ENCODE results near the gene IFITM5.

The IFITM5 gene

DNA sequence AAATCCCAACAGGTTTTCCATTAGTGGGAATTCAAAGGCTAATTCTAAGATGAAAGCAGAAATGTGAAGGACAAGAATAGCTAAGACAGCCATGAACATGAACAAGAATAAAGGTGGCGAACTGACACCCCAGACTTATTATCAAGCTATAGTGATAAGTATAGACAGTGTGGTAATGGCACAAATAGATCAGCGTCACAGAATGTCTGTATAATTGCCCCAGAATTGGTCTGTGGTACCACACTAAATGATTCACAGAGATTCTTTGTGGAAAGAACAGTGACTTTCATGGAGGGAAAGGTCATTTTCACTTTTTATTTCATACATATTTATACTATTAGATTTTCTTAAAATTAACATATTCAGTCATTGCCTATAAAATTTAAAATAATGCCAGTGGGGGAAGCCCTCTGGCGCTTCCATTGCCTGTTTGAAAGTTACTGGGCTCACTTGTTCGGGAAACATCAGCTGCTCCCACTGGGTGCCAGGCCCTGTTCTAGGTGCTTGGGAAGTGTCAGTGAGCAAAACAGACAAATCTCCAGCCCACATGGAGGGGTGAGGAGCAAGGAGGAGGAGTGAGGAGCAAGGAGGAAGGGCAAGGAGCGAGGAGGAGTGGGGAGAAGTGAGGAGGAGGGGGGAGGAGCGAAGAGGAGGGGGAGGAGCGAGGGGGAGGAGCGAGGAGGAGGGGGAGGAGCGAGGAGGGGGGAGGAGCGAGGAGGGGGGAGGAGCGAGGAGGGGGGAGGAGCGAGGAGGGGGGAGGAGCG lies 32.5 kb downstream of the IFITM5 start:
- peak; percentile 61 for DNase-seq
- peak; percentile 82 for ATAC-seq

- DNase-seq (no peak), ATAC-seq (no peak)
These were observed 37.7 kb downstream of the IFITM5 start for GRCh38 chr11:261624-262023.

DNA sequence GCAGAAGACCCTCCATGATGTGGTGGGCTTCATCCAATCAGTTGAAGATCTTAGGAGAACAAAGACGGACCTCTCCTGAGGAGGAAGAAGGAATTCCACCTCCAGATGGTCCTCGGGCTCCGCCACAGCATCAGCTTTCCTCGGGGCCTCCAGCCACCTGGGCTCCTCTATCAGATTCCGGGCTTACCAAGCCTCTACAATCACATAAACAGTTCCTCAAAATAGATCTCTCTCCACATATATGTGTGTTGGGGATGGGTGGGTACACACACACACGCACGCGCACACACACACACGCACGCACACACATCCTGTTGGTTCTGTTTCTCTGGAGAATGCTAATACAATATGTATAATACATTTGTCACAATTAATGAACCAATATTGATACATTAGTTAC lies 39.9 kb downstream of the IFITM5 start:
- ATAC-seq = no peak
- DNase-seq = no peak

DNA sequence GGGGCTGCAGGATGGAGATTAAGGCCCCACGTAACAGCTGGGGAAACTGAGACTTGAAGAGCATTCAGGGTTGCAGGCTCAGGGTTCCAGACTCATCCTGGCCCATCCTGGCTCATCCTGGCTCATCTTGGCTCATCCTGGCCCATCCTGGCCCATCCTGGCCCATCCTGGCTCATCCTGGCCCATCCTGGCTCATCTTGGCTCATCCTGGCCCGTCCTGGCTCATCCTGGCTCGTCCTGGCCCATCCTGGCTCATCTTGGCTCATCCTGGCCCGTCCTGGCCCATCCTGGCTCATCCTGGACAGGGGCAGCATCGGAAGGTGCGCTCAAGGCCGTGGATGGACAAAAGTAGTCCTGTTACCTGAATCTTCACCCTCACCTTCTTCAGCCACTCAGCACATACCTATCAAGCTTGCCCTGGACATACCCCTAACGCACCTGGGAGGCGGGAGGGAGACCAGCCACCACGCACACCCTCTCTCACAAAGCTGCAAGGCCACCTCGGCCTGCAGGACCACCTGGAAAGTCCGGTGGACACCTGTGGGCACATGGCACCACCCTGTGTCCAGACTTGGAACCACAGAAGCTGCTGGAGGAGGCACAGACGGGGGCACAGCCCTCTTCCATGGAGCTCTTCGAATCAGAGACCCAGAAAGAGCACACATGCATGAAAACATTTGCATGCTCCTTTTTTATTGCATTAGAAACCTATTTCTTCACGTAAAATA lies 41.4 kb downstream of the IFITM5 start:
- DNase-seq = no peak
- ATAC-seq = no peak

- ATAC-seq (no peak), DNase-seq (no peak)
These were observed 42.2 kb downstream of the IFITM5 start for GRCh38 chr11:256952-257737.

DNA sequence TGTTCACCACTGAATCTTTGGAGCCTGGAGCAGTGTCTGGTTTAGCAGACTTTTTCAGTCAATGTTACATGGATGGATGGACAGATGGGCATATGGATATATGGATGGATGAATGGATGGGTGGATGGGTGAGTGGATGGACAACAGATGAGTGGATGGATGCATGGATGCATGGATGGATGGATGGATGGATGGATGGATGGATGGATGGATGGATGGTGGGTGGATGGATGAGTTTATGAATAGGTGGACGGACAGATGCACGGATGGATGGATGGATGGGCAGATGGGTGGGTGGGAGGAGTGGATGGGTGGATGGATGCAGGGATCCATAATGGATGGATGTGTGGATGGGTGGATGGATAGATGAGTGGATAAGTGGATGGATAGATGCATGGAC lies 43.5 kb downstream of the IFITM5 start:
- ATAC-seq = no peak
- DNase-seq = no peak

DNA sequence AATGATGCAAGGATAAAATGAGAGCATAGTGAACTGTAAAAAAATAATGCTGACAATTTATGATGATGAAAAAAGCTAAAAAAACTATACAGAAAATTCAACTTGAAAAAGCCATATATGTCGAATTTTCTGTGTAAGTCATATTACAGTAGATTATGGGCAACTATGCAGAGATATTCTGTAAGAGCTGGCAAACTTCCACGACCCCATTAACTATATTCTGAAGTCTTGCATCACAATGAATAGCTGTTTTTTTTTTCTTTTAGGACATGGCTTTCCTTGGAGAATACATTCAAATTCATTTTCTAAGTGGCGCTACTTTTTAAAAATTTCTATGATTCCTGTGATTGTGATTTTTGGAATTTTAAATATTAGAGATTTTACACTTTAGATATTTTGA lies 44.1 kb downstream of the IFITM5 start:
- DNase-seq (no peak), ATAC-seq (no peak)

DNA sequence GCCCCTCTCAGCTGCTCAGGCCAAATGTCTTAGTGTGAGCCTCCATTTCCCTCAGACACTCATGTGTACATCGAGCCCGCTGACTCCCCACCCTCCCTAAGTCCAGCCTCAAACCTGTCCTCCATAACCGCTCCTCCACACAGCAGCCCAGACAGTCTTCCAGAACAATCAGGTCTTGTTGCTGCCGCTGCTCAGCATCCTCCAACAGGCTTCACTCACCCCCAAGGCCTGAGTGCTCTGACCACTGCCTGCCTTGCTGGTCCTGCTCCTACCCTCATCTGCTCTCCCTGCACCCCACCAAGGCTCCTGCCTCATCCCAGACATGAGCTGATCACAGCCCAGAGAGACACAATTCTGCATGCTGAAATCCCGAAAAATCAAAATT lies 45.4 kb downstream of the IFITM5 start:
- ATAC-seq = no peak
- DNase-seq = no peak

DNA sequence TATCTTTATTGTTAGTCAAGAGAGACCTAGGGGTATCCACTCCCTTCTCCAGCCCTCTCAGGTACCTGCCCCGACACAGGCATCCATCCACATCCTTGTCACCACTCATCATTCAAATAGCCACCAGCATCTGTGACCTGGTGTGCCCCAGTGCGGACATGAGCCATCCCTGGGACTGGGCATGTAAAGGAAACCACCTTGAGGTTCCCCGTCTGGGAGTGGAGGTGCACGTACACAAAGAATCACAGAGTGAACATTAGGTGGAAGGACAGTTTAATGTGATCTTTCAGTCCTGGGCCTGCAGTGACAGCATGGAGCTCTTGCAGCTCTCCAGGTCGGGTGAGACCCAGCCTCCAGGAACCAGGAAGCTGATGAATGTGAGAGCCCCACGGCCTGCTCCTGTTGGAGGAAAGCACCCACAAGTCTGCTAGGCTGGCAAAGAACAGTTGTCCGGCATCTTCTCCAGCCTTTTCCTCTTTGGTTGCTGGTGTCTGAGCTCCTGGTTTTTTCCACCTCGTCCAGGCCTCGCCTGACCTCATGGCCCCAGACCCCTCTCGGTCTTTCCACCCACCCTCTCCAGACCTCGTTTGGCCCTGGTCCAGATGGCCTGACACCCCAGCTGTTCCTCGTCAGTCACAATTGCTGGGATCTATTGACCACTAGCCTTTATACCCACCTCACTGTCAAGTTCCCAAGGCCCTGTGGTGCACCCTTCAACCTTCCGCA lies 46.0 kb downstream of the IFITM5 start:
- no peak for ATAC-seq
- DNase-seq = no peak

DNA sequence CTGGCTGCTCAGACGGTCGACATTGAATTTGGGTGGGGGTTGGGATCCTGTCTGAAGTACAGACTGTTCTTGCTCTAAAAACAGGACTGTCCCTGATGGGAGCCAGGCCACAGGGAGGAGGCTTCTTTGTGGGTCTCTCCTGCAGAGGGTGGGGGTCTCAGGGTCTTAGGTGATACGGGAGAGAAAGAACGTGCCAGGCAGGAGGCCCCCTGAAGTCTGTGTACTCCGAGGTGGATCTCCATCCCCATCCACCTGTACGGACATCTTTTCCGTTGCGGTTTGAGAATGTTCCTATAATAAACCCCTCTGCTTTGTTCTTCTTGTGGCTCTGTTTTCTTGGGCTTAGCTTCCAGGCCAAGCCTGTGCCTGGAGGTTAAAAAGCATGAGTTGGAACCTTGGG lies 46.7 kb downstream of the IFITM5 start:
- no peak for DNase-seq
- ATAC-seq = no peak

DNA sequence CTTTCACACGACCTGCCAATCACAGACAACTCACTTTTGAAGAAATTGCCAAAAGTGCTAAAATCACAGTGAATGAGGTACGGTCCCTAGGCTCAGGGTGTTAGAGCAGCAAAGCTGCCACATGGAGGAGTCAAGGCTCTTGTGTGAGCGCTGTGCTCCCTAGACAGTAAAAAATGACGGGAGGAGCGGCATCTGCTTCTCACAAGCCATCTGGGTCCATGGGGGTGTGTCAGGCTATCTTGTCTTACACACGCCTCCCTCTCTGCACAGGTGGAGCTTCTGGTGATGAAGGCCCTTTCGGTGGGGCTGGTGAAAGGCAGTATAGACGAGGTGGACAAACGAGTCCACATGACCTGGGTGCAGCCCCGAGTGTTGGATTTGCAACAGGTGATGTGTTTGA lies 47.8 kb downstream of the IFITM5 start:
- no peak for DNase-seq
- no peak for ATAC-seq

DNA sequence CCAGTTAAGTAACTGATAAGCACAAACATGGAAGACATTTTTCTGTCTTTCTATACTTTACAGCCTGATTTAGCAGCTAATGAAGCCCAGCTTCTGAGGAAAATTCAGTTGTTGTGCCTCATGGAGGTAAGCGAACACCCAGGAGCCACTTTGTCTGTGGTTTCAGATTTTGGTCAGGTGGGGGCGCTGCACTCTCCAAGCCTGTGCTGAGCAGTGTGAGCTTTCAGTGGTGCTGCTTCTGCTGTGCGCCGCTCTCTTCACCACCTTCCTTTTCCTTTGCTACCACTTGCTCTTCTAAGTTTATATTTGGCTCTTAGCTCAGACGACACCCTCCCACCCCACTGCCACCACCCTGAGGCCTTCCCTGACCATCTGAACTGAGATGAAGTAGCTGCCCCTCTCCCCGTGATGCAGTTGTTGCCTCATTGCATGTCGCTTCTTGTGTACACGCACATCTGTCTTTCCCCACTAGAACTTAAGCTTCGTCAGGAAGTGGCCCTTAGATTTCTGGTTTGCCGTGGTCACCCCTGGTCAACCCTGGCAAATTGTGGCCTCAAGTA lies 48.5 kb downstream of the IFITM5 start:
- ATAC-seq (peak; percentile 85), DNase-seq (peak; percentile 78)

GRCh38 chr11:250274-250673 lies 49.1 kb downstream of the IFITM5 start:
- ATAC-seq (no peak), DNase-seq (no peak)

DNA sequence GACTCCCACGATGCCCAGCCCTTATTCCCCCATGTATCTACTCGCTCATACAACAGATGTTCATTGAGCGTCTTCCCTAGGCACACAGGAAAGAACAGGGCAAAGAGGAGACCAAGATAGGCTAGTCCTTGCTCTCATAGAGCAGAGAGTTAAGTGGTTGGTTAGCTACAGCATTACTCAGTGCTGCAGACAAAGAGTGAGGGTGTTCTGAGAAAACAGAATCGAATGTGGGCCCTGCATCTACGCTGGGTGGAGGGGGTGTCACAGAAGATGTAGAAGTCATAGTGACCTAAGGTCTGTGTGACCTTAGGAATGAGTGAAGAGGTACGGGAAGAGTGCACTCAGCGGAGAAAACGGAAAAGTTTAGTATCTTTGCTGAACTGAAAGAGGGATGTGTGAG lies 50.3 kb downstream of the IFITM5 start:
- DNase-seq (no peak), ATAC-seq (peak; percentile 44)

Data from stimulated activated naive CD8-positive, alpha-beta T cell treated with anti-CD3 and anti-CD28 coated beads, Interleukin-15, Interleukin-2, amounts not matched to agents 100 U/mL and 50 U/mL, for 24 hours (primary cell).